ENCODE data around the gene CCDC59.

CCDC59 gene

GRCh38 chr12:82314406-82314892, 43.7 kb downstream of the CCDC59 start:
- no peak for DNase-seq

Measured in activated CD4-positive, alpha-beta T cell treated with anti-CD3 and anti-CD28 coated beads, Interleukin-10, Interleukin-2, amounts not matched to agents 100 ng/mL and 50 ng/mL, durations not matched to agents 16 hours and 8 hours (primary cell).